RPMI7951 (cell line): Measurements from ENCODE around the gene MFAP3L. TPM values are rescaled to one million over a fixed set of nuclear protein-coding genes. Genes with fewer than 3 reads are reported as not detected.

Experiments used
- DNase-seq: peaks from one replicate; pipeline ENCODE4 v3.0.0-alpha.2; 2012; ENCODE audit warnings: low read depth
- total RNA-seq: library from RNA; depleted of rRNA; stranded (reverse); fragments of >200 nt; shearing (Covaris generic); gene quantifications from 2 replicates; pipeline ENCODE4 v1.2.3, GENCODE V29; 2014; rRNA removed

Gene MFAP3L
- total RNA-seq, 1 experiment from 2014 or later = 0.48 TPM

DNA sequence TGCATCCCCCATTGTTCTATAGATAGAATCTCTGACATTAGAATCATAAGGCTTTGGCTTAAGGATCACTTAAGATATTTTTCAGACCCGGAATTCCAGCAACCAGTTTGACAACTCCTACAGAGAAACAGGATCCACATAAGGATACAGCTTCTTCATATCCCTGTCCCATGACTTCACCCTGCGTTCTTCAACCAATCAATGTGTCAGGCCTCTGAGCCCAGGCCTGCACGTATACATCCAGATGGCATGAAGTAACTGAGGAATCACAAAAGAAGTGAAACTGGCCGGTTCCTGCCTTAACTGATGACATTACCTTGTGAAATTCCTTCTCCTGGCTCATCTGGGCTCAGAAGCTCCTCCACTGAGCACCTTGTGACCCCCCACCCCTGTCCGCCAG is 85.1 kb downstream of the MFAP3L start:
- DNase-seq = no peak

DNA sequence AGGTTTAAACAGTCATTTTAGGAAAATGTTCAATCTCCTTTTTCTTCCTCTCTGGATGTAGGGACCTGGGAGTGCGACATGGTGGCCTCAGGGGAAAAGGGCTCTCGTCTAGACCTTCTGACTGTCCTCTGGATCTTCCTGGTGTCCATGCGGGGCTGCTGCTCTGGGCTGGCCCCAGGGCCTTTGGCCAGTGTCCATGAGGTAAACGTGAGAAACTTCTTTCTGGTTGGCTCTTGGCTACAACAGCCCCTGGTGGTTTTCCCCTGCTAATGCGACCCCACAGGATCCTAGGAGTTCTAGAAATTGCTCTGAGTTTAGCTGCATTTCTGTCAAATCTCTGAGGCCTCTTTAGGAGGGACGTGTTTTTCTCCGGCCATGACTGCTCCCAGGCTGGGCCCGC is 85.7 kb downstream of the MFAP3L start:
- DNase-seq = no peak

Other genes with a start within 250 kb of the MFAP3L start
- gene AADAT, start 63.6 kb upstream of the MFAP3L start, total RNA-seq = 3.4 and 4.7 TPM in 2 replicates